Stimulated activated CD4-positive, alpha-beta T cell treated with anti-CD3 and anti-CD28 coated beads, Interleukin-4, amount 100 ng/mL, for 4 hours (primary cell): ENCODE results near the gene TERT.
"Not testable (repeated sequence)": the region's sequence is repeated elsewhere in the genome, so short reads cannot be mapped to it uniquely, and the experiment has no call there.

Source experiments
- DNase-seq, 2 experiments: peaks; one replicate each; pipeline ENCODE4 v3.0.0-alpha.2; 2020

TERT gene

GRCh38 chr5:1294206-1294834 is 548 bp downstream of the TERT start:
- no peak for DNase-seq

- no peak for DNase-seq
These were observed 1.3 kb downstream of the TERT start for GRCh38 chr5:1293416-1294205.

GRCh38 chr5:1292846-1293415 is 1.9 kb downstream of the TERT start:
- DNase-seq: no peak

GRCh38 chr5:1292139-1292538 is 2.7 kb downstream of the TERT start:
- no peak for DNase-seq

GRCh38 chr5:1291611-1292080 is 3.2 kb downstream of the TERT start:
- DNase-seq: no peak

- not testable (repeated sequence) for DNase-seq
These were observed 3.9 kb downstream of the TERT start for GRCh38 chr5:1290956-1291355.

GRCh38 chr5:1289559-1289958 is 5.3 kb downstream of the TERT start:
- DNase-seq: not testable (repeated sequence)

GRCh38 chr5:1288439-1289335 is 6.2 kb downstream of the TERT start:
- no peak for DNase-seq

- DNase-seq: no peak
These were observed 9.0 kb downstream of the TERT start for GRCh38 chr5:1285883-1286291.

GRCh38 chr5:1285141-1285540 is 9.7 kb downstream of the TERT start:
- DNase-seq: no peak

- not testable (repeated sequence) for DNase-seq
These were observed 10.4 kb downstream of the TERT start for GRCh38 chr5:1284336-1284970.

GRCh38 chr5:1283729-1284041 is 11.2 kb downstream of the TERT start:
- DNase-seq: not testable (repeated sequence)

- DNase-seq: not testable (repeated sequence)
These were observed 11.7 kb downstream of the TERT start for GRCh38 chr5:1282993-1283728.

- DNase-seq: no peak
These were observed 12.5 kb downstream of the TERT start for GRCh38 chr5:1282131-1282992.

GRCh38 chr5:1281038-1281882 is 13.6 kb downstream of the TERT start:
- DNase-seq: no peak

GRCh38 chr5:1280177-1281037 is 14.5 kb downstream of the TERT start:
- no peak for DNase-seq

- no peak for DNase-seq
These were observed 15.3 kb downstream of the TERT start for GRCh38 chr5:1279443-1280151.
